ENCODE measurements around the gene BRI3BP.

BRI3BP gene

GRCh38 chr12:125076103-125076502 is 82.7 kb downstream of the BRI3BP start:
- peaks cover 39% of the 10 kb centered on the region for H3K36me3 ChIP-seq (ENCODE audit: insufficient read depth, insufficient read length, low read length)
- no peak for DNase-seq (ENCODE audit: low read depth, low spot score)
- no peaks in the 10 kb centered on the region for H3K9me3 ChIP-seq (ENCODE audit: insufficient read depth, low read length)
- TF ChIP-seq YY1 (IDR thresholded peaks at IDR 0.05; ENCODE audit: insufficient read depth, insufficient read length) (no peak), SUZ12 (IDR thresholded peaks at IDR 0.05; ENCODE audit: extremely low read depth, insufficient read depth, insufficient read length) (no peak), ZNF274 (IDR thresholded peaks at IDR 0.05; ENCODE audit: low read depth, low read length) (no peak)
- no peak overlapping the region for H3K9ac ChIP-seq (ENCODE audit: insufficient read length, low read depth)
- peaks cover under 1% of the 10 kb centered on the region for H3K4me1 ChIP-seq (ENCODE audit: insufficient read depth, insufficient read length)
- no peak overlapping the region for H3K4me3 ChIP-seq (ENCODE audit: insufficient read length, low read depth)
- H3K27me3 ChIP-seq (ENCODE audit: insufficient read depth, insufficient read length), result no peaks in the 10 kb centered on the region

- H3K9me3 ChIP-seq (ENCODE audit: insufficient read depth, low read length), result no peaks in the 10 kb centered on the region
Observed at GRCh38 chr12:125079084-125079483, 85.6 kb downstream of the BRI3BP start.

GRCh38 chr12:125079648-125080645 is 86.5 kb downstream of the BRI3BP start:
- TF ChIP-seq SUZ12 (IDR thresholded peaks at IDR 0.05; ENCODE audit: extremely low read depth, insufficient read depth, insufficient read length), result no peak
- Histone ChIP-seq H3K4me1 (ENCODE audit: insufficient read depth, insufficient read length) (peaks cover 4% of the 10 kb centered on the region), H3K9ac (ENCODE audit: insufficient read length, low read depth) (no peak overlapping the region), H3K36me3 (ENCODE audit: insufficient read depth, insufficient read length, low read length) (peaks cover 51% of the 10 kb centered on the region), H3K27me3 (ENCODE audit: insufficient read depth, insufficient read length) (no peaks in the 10 kb centered on the region), H3K4me3 (ENCODE audit: insufficient read length, low read depth) (no peak overlapping the region), H3K9me3 (ENCODE audit: insufficient read depth, low read length) (no peaks in the 10 kb centered on the region)
- no peak for DNase-seq (ENCODE audit: low read depth, low spot score)

More at GRCh38 chr12:125079084-125079483, 85.6 kb downstream of the BRI3BP start:
- no peaks in the 10 kb centered on the region for H3K27me3 ChIP-seq (ENCODE audit: insufficient read depth, insufficient read length)
- peaks cover 45% of the 10 kb centered on the region for H3K36me3 ChIP-seq (ENCODE audit: insufficient read depth, insufficient read length, low read length)
- H3K4me1 ChIP-seq (ENCODE audit: insufficient read depth, insufficient read length), result peaks cover 4% of the 10 kb centered on the region
- DNase-seq (ENCODE audit: low read depth, low spot score), result no peak
- H3K4me3 ChIP-seq (ENCODE audit: insufficient read length, low read depth), result no peak overlapping the region
- TF ChIP-seq SUZ12 (IDR thresholded peaks at IDR 0.05; ENCODE audit: extremely low read depth, insufficient read depth, insufficient read length) (no peak), YY1 (IDR thresholded peaks at IDR 0.05; ENCODE audit: insufficient read depth, insufficient read length) (no peak), ZNF274 (IDR thresholded peaks at IDR 0.05; ENCODE audit: low read depth, low read length) (no peak)
- peak overlapping the region; percentile 17 for H3K9ac ChIP-seq (ENCODE audit: insufficient read length, low read depth)

Measured in NT2/D1 (cell line).